ENCODE measurements around the gene RHOH. TPM values are rescaled to one million over a fixed set of nuclear protein-coding genes. Genes with fewer than 3 reads are reported as not detected.

RHOH gene
- total RNA-seq, 1 donor from 2014 or later, result not detected

- Histone ChIP-seq H3K27ac (ENCODE audit: low read depth, low read length) (no peak overlapping the region), H3K27me3 (ENCODE audit: insufficient read depth, low read length) (no peaks in the 10 kb centered on the region), H3K9me3 (ENCODE audit: insufficient read depth, low read depth, low read length) (no peaks in the 10 kb centered on the region), H3K9ac (ENCODE audit: low read length) (no peak overlapping the region), H3K4me3 (ENCODE audit: insufficient read depth, low read depth, low read length) (no peak overlapping the region), H3K79me2 (ENCODE audit: insufficient read depth, low read length) (no peaks in the 10 kb centered on the region), H4K20me1 (ENCODE audit: insufficient read depth, low read length) (no peaks in the 10 kb centered on the region), H3K36me3 (ENCODE audit: insufficient read depth, low read length) (no peaks in the 10 kb centered on the region), H3K4me1 (ENCODE audit: insufficient read depth, low read length) (no peaks in the 10 kb centered on the region), H2AFZ (ENCODE audit: low read depth, low read length) (no peak overlapping the region), H3K4me2 (ENCODE audit: low read length) (no peak overlapping the region)
- peaks cover 20% of the 10 kb centered on the region for H3K4me1 Mint-ChIP-seq (ENCODE audit: low read depth, unreplicated experiment)
- no peaks in the 10 kb centered on the region for H3K27me3 Mint-ChIP-seq (ENCODE audit: low read depth, unreplicated experiment)
- FAIRE-seq (no peak), DNase-seq (ENCODE audit: low read depth) (peak; percentile 31)
- TF ChIP-seq EZH2 (IDR thresholded peaks at IDR 0.05; ENCODE audit: insufficient read depth, low read length) (no peak), CTCF (IDR thresholded peaks at IDR 0.05; ENCODE audit: insufficient read depth, low read depth, low read length) (no peak)
- no peaks in the 10 kb centered on the region for H3K9me3 Mint-ChIP-seq (ENCODE audit: unreplicated experiment)
- no peaks in the 10 kb centered on the region for H3K36me3 Mint-ChIP-seq (ENCODE audit: low read depth, unreplicated experiment)
- H3K27ac Mint-ChIP-seq (ENCODE audit: unreplicated experiment), result no peak overlapping the region
- no peak overlapping the region for H3K4me3 Mint-ChIP-seq (ENCODE audit: unreplicated experiment)
These were observed 16.1 kb downstream of the RHOH start for GRCh38 chr4:40212674-40213527.

- Histone ChIP-seq H3K79me2 (ENCODE audit: insufficient read depth, low read length) (no peaks in the 10 kb centered on the region), H3K9ac (ENCODE audit: low read length) (no peak overlapping the region), H3K27ac (ENCODE audit: low read depth, low read length) (no peak overlapping the region), H2AFZ (ENCODE audit: low read depth, low read length) (no peak overlapping the region), H4K20me1 (ENCODE audit: insufficient read depth, low read length) (no peaks in the 10 kb centered on the region), H3K4me2 (ENCODE audit: low read length) (no peak overlapping the region), H3K27me3 (ENCODE audit: insufficient read depth, low read length) (no peaks in the 10 kb centered on the region), H3K9me3 (ENCODE audit: insufficient read depth, low read depth, low read length) (no peaks in the 10 kb centered on the region), H3K4me1 (ENCODE audit: insufficient read depth, low read length) (no peaks in the 10 kb centered on the region), H3K36me3 (ENCODE audit: insufficient read depth, low read length) (no peaks in the 10 kb centered on the region), H3K4me3 (ENCODE audit: insufficient read depth, low read depth, low read length) (no peak overlapping the region)
- no peak overlapping the region for H3K4me3 Mint-ChIP-seq (ENCODE audit: unreplicated experiment)
- no peak for FAIRE-seq
- H3K27ac Mint-ChIP-seq (ENCODE audit: unreplicated experiment), result no peak overlapping the region
- no peak for TF ChIP-seq CTCF (IDR thresholded peaks at IDR 0.05; ENCODE audit: insufficient read depth, low read depth, low read length)
- TF ChIP-seq EZH2 (IDR thresholded peaks at IDR 0.05; ENCODE audit: insufficient read depth, low read length), result no peak
- H3K4me1 Mint-ChIP-seq (ENCODE audit: low read depth, unreplicated experiment), result peaks cover 20% of the 10 kb centered on the region
- DNase-seq (ENCODE audit: low read depth), result no peak
- no peaks in the 10 kb centered on the region for H3K36me3 Mint-ChIP-seq (ENCODE audit: low read depth, unreplicated experiment)
- no peaks in the 10 kb centered on the region for H3K9me3 Mint-ChIP-seq (ENCODE audit: unreplicated experiment)
- no peaks in the 10 kb centered on the region for H3K27me3 Mint-ChIP-seq (ENCODE audit: low read depth, unreplicated experiment)
These were observed 17.2 kb downstream of the RHOH start for GRCh38 chr4:40214038-40214437.

All from astrocyte (in vitro differentiated cells and primary cell).